SKM-1 (cell line): ENCODE measurements around the gene FTO.
"Not testable (repeated sequence)": the region's sequence is repeated elsewhere in the genome, so short reads cannot be mapped to it uniquely, and the experiment has no call there.

Experiments used
- DNase-seq: peaks from one replicate; lab custom pipeline; 2025; ENCODE audit not compliant: unreplicated experiment; lab: John Stamatoyannopoulos, UW

Gene FTO

GRCh38 chr16:53821487-53821886, 117.5 kb downstream of the FTO start:
- no peak for DNase-seq

DNA sequence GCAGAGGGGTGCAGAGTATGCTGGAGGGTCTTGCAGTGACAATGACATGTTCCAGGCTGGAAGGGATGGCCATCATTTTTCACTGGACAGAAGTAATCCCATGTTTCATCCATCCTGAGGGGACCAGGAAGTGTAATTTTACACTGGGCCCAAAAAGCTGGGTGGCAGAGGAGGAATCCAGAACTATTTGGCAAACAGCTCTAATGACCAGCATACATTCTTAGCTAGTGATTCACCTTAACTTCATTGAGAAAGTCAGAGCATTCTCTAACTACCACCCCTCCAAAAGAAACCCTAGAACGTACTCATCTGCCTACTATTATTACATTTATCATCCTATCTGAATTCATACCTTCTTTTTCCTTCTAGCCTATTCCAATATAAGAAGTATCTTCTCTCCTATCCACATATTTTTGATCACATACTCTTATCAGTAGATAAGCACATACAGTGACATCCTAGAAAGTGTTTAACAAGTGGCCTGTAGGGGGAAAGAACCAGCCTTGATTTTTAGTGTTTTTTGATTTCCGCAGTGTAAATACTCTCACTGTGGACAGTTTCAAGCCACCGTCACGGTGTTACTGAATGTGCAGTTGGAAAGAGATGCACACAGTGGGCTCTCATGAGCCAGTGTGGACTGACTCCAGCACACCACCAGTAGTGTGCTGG, 118.1 kb downstream of the FTO start:
- DNase-seq: no peak

DNA sequence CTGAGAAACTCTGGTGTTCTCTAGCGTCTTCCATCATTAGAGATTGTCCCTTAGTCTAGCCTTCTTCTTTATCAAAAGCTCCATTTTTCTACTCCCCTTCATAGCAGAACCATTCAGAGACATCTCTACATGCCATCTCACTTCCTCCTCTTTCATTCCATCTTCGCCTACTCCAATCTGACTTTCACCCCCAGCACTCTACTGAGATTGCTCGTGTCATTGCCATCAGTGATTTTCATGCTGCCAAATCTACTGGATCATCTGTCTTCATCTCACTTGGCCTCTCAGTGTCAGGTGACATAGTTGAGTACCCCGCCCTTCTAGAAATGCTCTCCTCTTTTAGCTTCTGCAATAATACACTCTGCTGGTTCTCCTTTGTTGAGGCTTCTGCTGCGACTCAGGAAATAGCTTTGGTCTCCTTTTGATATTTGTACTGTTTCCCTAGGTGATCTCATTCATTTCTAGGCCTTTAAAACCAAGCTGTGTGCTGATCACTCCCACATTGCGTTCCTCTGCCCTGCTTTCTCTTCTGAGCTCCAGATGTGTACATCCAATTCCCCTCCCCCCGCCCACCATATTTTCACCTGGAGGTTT, 119.1 kb downstream of the FTO start:
- DNase-seq: no peak

GRCh38 chr16:53826658-53827057, 122.7 kb downstream of the FTO start:
- DNase-seq: no peak

GRCh38 chr16:53827741-53828140, 123.8 kb downstream of the FTO start:
- no peak for DNase-seq

GRCh38 chr16:53829186-53829747, 125.3 kb downstream of the FTO start:
- DNase-seq: no peak

DNA sequence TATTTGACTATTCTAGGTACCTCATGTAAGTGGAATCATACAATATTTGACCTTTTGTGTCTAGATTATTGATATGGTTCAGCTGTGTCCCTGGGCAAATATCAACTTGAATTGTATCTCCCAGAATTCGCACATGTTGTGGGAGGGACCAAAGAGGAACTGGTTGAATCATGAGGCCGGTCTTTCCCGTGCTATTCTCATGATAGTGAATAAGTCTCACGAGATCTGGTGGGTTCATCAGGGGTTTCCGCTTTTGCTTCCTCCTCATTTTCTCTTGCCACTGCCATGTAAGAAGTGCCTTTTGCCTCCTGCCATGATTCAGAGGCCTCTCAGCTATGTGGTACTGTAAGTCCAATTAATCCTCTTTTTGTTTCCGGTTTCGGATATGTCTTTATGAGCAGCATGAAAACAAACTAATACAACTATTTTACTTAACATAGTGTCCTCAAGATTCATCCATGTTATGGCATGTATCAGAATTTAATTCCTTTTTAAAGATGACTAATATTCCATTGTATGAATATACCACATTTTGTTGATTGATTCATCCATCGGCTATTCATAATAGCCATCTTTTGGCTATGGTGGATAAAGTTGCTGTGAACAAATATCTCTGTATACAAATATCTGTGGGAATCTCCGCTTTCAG, 129.1 kb downstream of the FTO start:
- DNase-seq: no peak

- no peak for DNase-seq
Measured at GRCh38 chr16:53836142-53836541, 132.2 kb downstream of the FTO start.

DNA sequence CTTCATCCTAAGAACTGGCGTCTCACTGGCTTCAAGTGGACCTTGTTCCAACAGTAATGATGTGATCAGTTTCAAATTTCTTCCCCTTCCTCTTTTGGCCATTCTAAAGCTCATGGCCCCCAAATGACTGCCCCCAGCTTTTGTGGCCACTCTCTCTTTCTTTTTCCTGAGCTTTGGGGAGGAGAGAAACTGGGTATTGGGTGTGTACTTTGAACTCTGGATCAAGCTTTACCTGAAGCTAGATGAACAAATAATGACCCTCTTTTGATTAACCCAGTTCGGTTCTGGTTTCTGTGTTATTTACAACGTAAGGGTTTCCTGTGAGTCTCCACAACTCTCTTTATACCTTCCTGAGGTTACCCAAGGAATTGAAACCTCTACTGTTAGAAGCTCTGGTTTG, 132.7 kb downstream of the FTO start:
- DNase-seq: no peak

DNA sequence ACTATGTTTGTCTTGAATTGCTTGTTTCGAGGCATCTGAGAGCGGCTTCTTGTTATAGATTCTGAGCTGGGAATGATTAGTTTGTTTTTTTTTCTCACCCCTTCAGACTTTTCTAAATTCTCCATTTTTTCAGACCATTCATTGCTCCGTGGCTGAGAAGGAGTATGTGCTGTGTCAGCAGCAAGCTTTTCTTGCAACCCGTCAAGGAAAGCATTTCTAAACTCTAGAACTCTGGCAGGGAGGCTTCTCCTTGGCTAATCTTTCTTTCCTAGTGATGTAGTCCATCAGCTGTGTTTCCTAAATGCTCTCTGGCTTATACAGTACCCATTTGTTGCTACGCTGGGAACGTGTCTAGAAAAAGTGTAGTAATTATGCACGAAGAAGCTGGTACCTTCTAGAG, 133.5 kb downstream of the FTO start:
- DNase-seq: no peak

- no peak for DNase-seq
Measured at GRCh38 chr16:53839150-53839549, 135.2 kb downstream of the FTO start.

DNA sequence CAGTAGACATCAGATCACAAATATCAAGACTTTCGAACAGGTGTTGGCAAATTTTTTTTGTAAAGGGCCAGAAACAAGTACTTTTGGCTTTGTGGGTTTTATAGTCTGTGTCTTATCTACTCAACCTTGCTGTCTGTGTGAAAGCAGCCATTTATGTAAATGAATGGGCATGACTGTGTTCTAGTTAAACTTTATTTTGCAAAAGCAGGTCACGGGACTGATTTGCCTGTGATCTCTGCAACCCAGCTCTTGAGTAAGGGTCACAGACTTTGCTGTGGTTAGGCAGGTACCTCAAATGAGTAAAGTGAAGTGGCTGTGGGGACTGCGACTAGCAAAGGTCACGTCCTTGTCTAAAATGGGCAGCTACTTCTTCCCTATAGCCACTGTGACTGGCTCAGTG, 136.5 kb downstream of the FTO start:
- no peak for DNase-seq

DNA sequence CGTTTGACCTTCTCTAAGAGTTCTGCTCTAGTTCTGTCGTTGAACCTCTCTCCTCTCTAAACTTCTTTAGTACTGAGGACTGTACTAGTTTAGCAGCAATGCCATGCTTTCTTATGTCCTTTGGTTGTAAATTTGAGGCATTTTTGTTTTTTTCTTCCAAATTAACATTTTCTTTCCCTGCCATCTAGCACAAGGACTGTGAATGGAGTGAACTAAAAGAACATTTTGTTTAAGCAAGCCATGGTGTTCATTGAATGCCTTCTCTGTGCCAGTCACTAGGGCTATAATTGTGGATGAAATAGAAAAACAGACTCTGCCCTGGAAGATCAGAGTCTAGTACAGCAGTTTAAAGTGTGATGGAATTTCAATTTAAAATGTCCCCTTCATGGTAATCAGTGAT, 137.9 kb downstream of the FTO start:
- no peak for DNase-seq

DNA sequence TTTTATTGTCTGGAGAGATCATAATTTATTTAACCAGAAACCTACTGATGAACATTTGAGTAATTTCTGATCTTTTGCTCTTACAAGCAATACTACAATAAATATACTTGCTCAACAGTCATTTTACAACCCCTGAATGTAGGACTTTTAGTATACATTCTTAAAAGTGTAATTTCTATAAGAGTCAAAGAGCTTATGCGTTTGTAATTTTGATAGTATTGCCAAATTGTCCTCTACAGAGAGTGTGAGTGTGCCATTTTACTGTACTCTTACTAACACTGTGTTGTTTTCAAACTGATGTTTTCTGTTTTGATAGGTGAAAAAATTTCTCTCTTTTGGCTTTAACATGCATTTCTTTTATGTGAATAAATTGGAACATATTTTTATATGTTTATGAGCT, 139.1 kb downstream of the FTO start:
- DNase-seq: no peak

DNA sequence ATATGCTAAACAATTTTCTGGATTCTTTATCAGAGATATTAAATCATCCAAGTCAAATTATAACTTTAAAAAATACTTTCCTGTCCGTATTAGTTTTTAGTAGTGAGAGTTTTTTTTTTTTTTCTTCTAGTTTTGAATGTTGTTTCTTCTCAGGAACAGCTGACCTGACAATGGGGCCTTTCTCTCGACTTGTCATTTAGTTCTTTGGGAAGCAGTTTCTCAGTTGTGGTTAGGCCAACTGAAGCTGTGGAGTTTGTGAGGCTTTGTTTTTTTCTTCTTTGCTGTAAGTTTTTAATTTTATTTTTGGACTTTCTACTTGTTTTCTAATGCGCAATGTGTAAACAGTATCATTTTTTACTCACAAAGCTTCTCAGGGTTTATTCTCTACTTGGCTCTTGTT, 140.8 kb downstream of the FTO start:
- DNase-seq: no peak

GRCh38 chr16:53846549-53846948, 142.6 kb downstream of the FTO start:
- DNase-seq: not testable (repeated sequence)

DNA sequence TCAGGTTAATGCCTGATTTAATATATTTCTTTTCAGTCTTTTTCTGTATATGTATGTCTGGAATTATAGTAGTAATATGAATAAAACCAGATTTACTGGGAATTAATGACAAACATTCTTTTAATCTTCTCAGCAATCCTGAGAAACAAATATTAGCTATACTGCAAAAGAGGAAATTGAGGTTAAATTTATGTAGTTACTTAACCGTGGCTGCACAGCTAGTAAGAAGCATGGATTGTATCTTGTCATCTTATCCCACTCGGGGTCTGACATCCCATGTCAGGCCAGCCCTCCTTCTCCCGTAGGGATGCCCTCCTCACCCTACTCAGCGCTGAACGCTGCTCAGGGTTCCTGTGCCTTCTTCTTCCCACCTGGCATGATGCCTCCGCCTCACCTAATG, 143.0 kb downstream of the FTO start:
- DNase-seq: peak; percentile 11

DNA sequence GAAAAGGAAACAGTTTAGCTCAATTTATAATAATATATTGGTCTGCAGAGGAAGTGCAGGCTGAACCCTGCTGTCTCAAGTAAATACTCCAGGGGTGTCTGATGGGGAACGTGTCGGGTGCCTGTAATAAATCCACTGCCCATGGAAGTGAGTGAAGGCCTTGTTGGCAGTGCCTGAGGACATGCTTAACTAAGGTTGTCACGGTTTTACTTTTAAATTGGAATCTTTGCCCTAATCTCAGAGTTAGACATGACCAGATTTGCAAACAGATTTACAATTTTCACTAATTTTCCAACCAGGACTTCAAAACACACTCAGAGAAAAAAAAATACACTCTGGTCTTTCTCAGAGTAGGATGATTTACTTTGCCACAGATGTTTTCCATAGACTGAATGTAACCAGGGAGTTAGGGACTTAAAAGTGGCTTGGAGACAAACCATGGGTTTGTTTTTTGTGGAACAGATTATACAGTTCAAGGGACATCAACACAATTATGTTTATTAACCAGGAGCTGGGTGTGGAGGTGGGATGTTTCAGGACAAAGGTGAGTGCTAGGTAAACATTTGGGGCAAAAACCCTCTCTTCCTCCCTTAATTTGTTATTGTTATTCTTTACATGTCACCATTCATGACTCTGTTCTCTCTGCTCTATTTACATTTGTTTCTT, 144.5 kb downstream of the FTO start:
- no peak for DNase-seq

- DNase-seq: no peak
Measured at GRCh38 chr16:53848950-53849349, 145.0 kb downstream of the FTO start.

- no peak for DNase-seq
Measured at GRCh38 chr16:53849585-53849984, 145.6 kb downstream of the FTO start.

- no peak for DNase-seq
Measured at GRCh38 chr16:53849994-53850393, 146.0 kb downstream of the FTO start.

- no peak for DNase-seq
Measured at GRCh38 chr16:53852678-53853077, 148.7 kb downstream of the FTO start.
